Neuronal stem cell (in vitro differentiated cells): Measurements from ENCODE around the gene CALHM3.
A peak's percentile ranks its signal among the peaks of the same experiment; 100 is the strongest.
"Not testable (repeated sequence)": the region's sequence is repeated elsewhere in the genome, so short reads cannot be mapped to it uniquely, and the experiment has no call there.

ENCODE experiments used
- DNase-seq: peaks from one replicate; pipeline ENCODE4 v3.0.0-alpha.2; 2013; ENCODE audit warnings: low spot score
- H2AFZ ChIP-seq: one replicate; pipeline ENCODE4 v1.6.1; 2013; ENCODE audit warnings: mild to moderate bottlenecking, low read length, inconsistent platforms
- H2AK5ac ChIP-seq: 2 replicates; pipeline ENCODE4 v1.6.1; 2013; ENCODE audit warnings: low read depth, mild to moderate bottlenecking, inconsistent platforms, low read length, moderate library complexity, mixed read lengths
- H2BK120ac ChIP-seq: 2 replicates; pipeline ENCODE4 v1.6.1; 2013; ENCODE audit warnings: low read depth, mild to moderate bottlenecking, inconsistent platforms, low read length, moderate library complexity, mixed read lengths
- H2BK12ac ChIP-seq: one replicate; pipeline ENCODE4 v1.6.1; 2013; ENCODE audit warnings: low read length, inconsistent platforms
- H2BK15ac ChIP-seq: 2 replicates; pipeline ENCODE4 v1.6.1; 2013; ENCODE audit warnings: mild to moderate bottlenecking, low read length, inconsistent platforms, mixed read lengths
- H2BK5ac ChIP-seq: one replicate; pipeline ENCODE4 v1.6.1; 2013; ENCODE audit warnings: inconsistent platforms, mild to moderate bottlenecking, low read length, moderate library complexity
- H3K14ac ChIP-seq: one replicate; pipeline ENCODE4 v1.6.1; 2013; ENCODE audit warnings: low read length, inconsistent platforms
- H3K18ac ChIP-seq: 2 replicates; pipeline ENCODE4 v1.6.1; 2013; ENCODE audit warnings: low read length, inconsistent platforms
- H3K23ac ChIP-seq: 2 replicates; pipeline ENCODE4 v1.6.1; 2013; ENCODE audit warnings: low read depth, mild to moderate bottlenecking, mixed read lengths, low read length, inconsistent platforms; ENCODE audit not compliant: poor library complexity
- H3K27ac ChIP-seq: replicated peaks from 3 replicates; pipeline ENCODE4 v1.5.1; 2013; ENCODE audit warnings: low read length, inconsistent platforms
- H3K27me3 ChIP-seq, 3 experiments: 2 replicates each; pipeline ENCODE4 v1.6.1; 2013; ENCODE audit warnings: low read length in 3 of 3, mild to moderate bottlenecking in 2 of 3, inconsistent platforms in 1 of 3, low read depth in 1 of 3, mixed read lengths in 1 of 3, moderate library complexity in 1 of 3; ENCODE audit not compliant: control insufficient read depth in 3 of 3, insufficient read depth in 3 of 3
- H3K36me3 ChIP-seq, 2 donors: replicated peaks in 1 of 2; 2 replicates each; pipeline ENCODE4 v1.6.1; 2013; ENCODE audit warnings: low read length in 2 of 2; ENCODE audit not compliant: control insufficient read depth in 2 of 2, insufficient read depth in 2 of 2
- H3K4ac ChIP-seq: 2 replicates; pipeline ENCODE4 v1.6.1; 2013; ENCODE audit warnings: inconsistent platforms, mild to moderate bottlenecking, low read length, moderate library complexity
- H3K4me1 ChIP-seq, 2 donors: 1 replicate in 1 of 2; 2 replicates in 1 of 2; pipeline ENCODE4 v1.6.1; 2013; ENCODE audit warnings: low read length in 2 of 2, low read depth in 1 of 2; ENCODE audit not compliant: control insufficient read depth in 2 of 2, insufficient read depth in 1 of 2
- H3K4me2 ChIP-seq: one replicate; pipeline ENCODE4 v1.6.1; 2013; ENCODE audit warnings: mild to moderate bottlenecking, low read length, inconsistent platforms; ENCODE audit not compliant: insufficient read depth, poor library complexity, severe bottlenecking
- H3K4me3 ChIP-seq, 2 donors: 2 replicates each; pipeline ENCODE4 v1.5.1; 2013; ENCODE audit warnings: low read length in 2 of 2, mild to moderate bottlenecking in 2 of 2, inconsistent platforms in 1 of 2, moderate library complexity in 1 of 2
- H3K79me1 ChIP-seq: one replicate; pipeline ENCODE4 v1.6.1; 2013; ENCODE audit warnings: low read depth, mild to moderate bottlenecking, inconsistent platforms, low read length, moderate library complexity
- H3K9ac ChIP-seq: one replicate; pipeline ENCODE4 v1.6.1; 2013; ENCODE audit warnings: mild to moderate bottlenecking, low read depth, low read length, inconsistent platforms; ENCODE audit not compliant: poor library complexity
- H3K9me3 ChIP-seq, 2 donors: replicated peaks in 1 of 2; 2 replicates each; pipeline versions ENCODE3 to v1.6.1; 2013; ENCODE audit warnings: low read length in 2 of 2, mild to moderate bottlenecking in 2 of 2, inconsistent platforms in 1 of 2, low read depth in 1 of 2, mixed read lengths in 1 of 2, moderate library complexity in 1 of 2; ENCODE audit not compliant: control insufficient read depth in 2 of 2, insufficient read depth in 1 of 2
- H4K8ac ChIP-seq: one replicate; pipeline ENCODE4 v1.6.1; 2013; ENCODE audit warnings: low read depth, mild to moderate bottlenecking, inconsistent platforms, low read length, moderate library complexity
- H4K91ac ChIP-seq: one replicate; pipeline ENCODE4 v1.6.1; 2013; ENCODE audit warnings: low read length, low read depth, mild to moderate bottlenecking, inconsistent platforms; ENCODE audit not compliant: poor library complexity
- WGBS, 2 donors: extraction: QIAGEN DNeasy Blood & Tissue Kit; methylation state at CpG; one replicate each; pipeline ENCODE4 v1.1.7; 2013; ENCODE audit warnings: missing lambda C conversion rate in 2 of 2, mixed read lengths in 1 of 2; ENCODE audit not compliant: insufficient read length in 2 of 2, insufficient replicate concordance in 1 of 2; ENCODE audit errors: extremely low coverage in 2 of 2; 5-methylcytosine and 5-hydroxymethylcytosine counted together

The CALHM3 gene

DNA sequence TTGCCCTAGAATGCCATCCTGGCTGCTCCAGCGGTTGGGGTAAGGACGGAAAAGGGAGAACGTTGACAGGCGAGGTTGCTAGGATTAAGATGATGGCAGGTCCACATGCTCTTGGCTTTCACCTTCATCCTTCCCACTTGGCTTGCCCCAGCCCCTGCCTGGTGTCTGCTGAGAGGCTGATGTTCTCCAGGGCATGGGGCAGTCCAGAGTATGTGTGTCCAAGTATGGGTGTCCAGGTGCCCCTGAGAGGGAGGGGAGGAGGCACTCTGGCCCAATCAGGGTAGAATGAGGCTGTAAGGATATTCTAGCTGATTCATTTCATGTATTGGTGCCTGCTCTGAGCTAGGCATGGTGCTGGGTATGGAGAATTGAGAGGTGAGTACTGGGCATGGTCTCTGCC is 27.0 kb upstream of the CALHM3 start:
- Histone ChIP-seq H3K27me3 (peaks cover 0 to 10% (median 0%) of the 10 kb centered on the region in 3 experiments), H3K18ac (no peak overlapping the region), H2BK120ac (no peak overlapping the region), H3K36me3 (no peaks in the 10 kb centered on the region), H3K14ac (no peak overlapping the region), H3K23ac (no peak overlapping the region), H3K9ac (no peak overlapping the region), H2BK12ac (no peak overlapping the region), H3K9me3 (no peaks in the 10 kb centered on the region), H2AK5ac (no peak overlapping the region), H3K79me1 (no peaks in the 10 kb centered on the region), H2BK15ac (no peak overlapping the region), H2AFZ (no peak overlapping the region), H3K4me2 (no peak overlapping the region), H4K8ac (peak overlapping the region; percentile 72), H4K91ac (no peak overlapping the region), H2BK5ac (no peak overlapping the region), H3K4ac (no peak overlapping the region), H3K4me3 (no peak overlapping the region), H3K27ac (no peak overlapping the region), H3K4me1 (peaks cover 0 to 10% of the 10 kb centered on the region in 2 donors)
- no CpG with 5 or more reads among the region's 4 CpGs for WGBS, 2 donors
- DNase-seq, result no peak

DNA sequence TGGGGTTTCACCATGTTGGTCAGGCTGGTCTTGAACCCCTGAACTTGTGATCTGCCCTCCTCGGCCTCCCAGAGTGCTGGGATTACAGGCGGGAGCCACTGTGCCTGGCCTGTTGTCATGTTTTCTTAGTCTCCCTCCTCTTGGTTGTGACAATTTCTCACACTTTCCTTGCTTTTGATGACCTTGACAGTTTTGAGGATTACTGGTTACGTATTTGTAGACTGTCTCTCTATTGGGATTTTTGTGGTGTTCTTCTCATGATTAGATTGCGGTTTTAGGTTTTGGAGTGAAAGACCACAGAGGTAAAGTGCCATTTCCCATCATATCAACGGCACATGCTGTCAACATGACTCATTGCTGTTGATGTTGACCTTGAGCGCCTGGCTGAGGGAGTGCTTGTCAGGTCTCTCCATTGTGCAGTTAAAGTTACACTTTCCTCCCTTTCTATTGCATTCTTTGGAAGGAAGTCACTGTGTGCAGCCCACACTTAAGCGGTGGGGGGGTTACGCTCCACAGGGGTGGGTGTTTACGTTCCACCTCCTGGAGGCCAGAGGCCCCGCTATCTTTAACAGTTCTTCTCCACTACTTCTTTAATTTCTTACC is 25.2 kb upstream of the CALHM3 start:
- peaks cover 9 to 17% of the 10 kb centered on the region in 2 donors for H3K4me1 ChIP-seq
- H3K4me2 ChIP-seq, result no peak overlapping the region
- no peak overlapping the region for H2BK120ac ChIP-seq
- no peak overlapping the region for H3K23ac ChIP-seq
- WGBS, 2 donors, result no CpG with 5 or more reads among the region's 10 CpGs
- H3K36me3 ChIP-seq, result no peaks in the 10 kb centered on the region
- no peak overlapping the region for H2BK5ac ChIP-seq
- H3K79me1 ChIP-seq, result no peaks in the 10 kb centered on the region
- no peak overlapping the region for H4K91ac ChIP-seq
- H4K8ac ChIP-seq, result no peak overlapping the region
- H3K27ac ChIP-seq, result no peak overlapping the region
- H3K14ac ChIP-seq, result no peak overlapping the region
- H2AK5ac ChIP-seq, result no peak overlapping the region
- no peak overlapping the region for H2BK12ac ChIP-seq
- H3K18ac ChIP-seq, result no peak overlapping the region
- no peak overlapping the region for H2AFZ ChIP-seq
- H3K27me3 ChIP-seq, result peaks cover 0 to 21% (median 0%) of the 10 kb centered on the region in 3 experiments
- no peak overlapping the region for H3K9ac ChIP-seq
- no peaks in the 10 kb centered on the region for H3K9me3 ChIP-seq
- no peak for DNase-seq
- no peak overlapping the region for H2BK15ac ChIP-seq
- H3K4me3 ChIP-seq, result no peak overlapping the region
- no peak overlapping the region for H3K4ac ChIP-seq

DNA sequence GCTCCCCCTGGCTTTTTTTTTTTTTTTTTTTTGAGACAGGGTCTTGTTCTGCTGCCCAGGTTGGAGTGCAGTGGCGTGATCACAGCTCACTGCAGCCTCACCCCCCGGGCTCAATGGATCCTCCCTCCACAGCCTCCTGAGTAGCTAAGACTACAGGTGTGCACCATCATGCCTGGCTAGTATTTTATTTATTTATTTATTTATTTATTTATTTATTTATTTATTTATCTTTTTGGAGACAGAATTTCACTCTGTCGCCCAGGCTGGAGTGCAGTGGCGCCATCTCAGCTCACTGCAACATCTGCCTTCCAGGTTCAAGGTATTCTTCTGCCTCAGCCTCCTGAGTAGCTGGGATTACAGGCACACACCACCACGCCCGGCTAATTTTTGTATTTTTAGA is 24.7 kb upstream of the CALHM3 start:
- not testable (repeated sequence) for DNase-seq, H3K14ac ChIP-seq, H3K4ac ChIP-seq, H2BK5ac ChIP-seq, H3K36me3 ChIP-seq, H3K4me3 ChIP-seq, H2AFZ ChIP-seq, H3K18ac ChIP-seq, H3K79me1 ChIP-seq, H3K9me3 ChIP-seq, H3K4me2 ChIP-seq, H2AK5ac ChIP-seq, H2BK12ac ChIP-seq, H4K91ac ChIP-seq, H3K9ac ChIP-seq, H2BK15ac ChIP-seq, H4K8ac ChIP-seq, H3K23ac ChIP-seq, H3K27ac ChIP-seq, H2BK120ac ChIP-seq
- Histone ChIP-seq H3K4me1 (peaks cover 9 to 17% of the 10 kb centered on the region in 2 donors), H3K27me3 (peaks cover 0 to 21% (median 0%) of the 10 kb centered on the region in 3 experiments)
- no CpG with 5 or more reads among the region's 6 CpGs for WGBS, 2 donors

DNA sequence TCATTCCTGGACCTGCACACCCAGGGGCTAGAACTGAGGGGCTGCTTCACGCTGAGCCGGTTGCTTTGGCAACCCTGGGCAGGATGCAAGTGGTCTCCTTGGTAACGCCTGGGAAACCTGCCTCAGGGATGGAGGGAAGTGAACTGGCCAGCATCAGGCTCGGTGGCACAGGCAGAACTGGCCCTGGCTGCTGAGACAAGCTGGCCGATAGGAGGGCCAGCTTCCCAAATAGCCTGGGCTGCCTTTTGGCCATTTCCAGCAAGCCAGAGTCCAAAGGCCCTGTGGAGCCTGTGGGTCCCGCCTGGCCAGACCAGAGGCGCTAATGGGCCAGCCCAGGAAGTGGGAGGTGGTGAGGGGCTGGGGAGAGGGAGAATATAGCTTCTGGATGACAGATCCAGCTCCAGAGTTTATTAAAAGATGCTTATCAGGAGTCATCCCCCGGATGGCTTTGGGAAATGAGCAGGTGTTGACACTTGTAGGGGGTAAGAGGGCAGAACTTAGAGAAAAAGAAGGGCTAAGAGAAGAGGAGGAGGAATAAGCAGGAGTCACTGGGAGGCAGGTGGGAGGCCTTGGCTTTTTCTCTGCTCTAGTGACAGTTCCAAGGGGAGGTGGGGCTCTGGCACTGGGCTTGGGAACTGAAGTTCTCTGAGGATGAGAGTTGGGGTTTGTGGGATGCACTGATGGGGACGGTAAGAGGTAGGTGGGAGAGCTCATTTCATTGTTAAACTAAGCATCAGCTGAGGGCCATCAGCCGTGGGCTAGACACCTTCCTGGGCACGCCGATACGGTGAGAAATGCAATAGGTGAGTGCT is 24.0 kb upstream of the CALHM3 start:
- H3K27me3 ChIP-seq, result peaks cover 0 to 21% (median 0%) of the 10 kb centered on the region in 3 experiments
- H2BK12ac ChIP-seq, result no peak overlapping the region
- peak overlapping the region; percentile 73 for H3K9ac ChIP-seq
- no peak overlapping the region for H3K27ac ChIP-seq
- no peak overlapping the region for H2BK120ac ChIP-seq
- peak overlapping the region; percentile 78 for H2AK5ac ChIP-seq
- H2AFZ ChIP-seq, result no peak overlapping the region
- no peaks in the 10 kb centered on the region for H3K36me3 ChIP-seq
- H4K91ac ChIP-seq, result no peak overlapping the region
- H3K79me1 ChIP-seq, result no peaks in the 10 kb centered on the region
- H3K4me2 ChIP-seq, result no peak overlapping the region
- H3K23ac ChIP-seq, result no peak overlapping the region
- no peak for DNase-seq
- no peak overlapping the region for H2BK15ac ChIP-seq
- no peak overlapping the region for H3K4me3 ChIP-seq
- no peaks in the 10 kb centered on the region for H3K9me3 ChIP-seq
- H3K4me1 ChIP-seq, result peaks cover 9 to 17% of the 10 kb centered on the region in 2 donors
- no peak overlapping the region for H3K14ac ChIP-seq
- H3K4ac ChIP-seq, result no peak overlapping the region
- H3K18ac ChIP-seq, result no peak overlapping the region
- H2BK5ac ChIP-seq, result no peak overlapping the region
- no peak overlapping the region for H4K8ac ChIP-seq
- no CpG with 5 or more reads among the region's 13 CpGs for WGBS, 2 donors
